GM19455 (cell line): ENCODE measurements around the gene DLG2.
A peak's percentile ranks its signal among the peaks of the same experiment; 100 is the strongest.

ENCODE experiments used
- ATAC-seq: cut with Tn5 transposase; IDR thresholded peaks from one replicate; pipeline ENCODE4 v1.9.1; 2021; ENCODE audit not compliant: unreplicated experiment

The DLG2 gene

GRCh38 chr11:84532364-84532763 lies 1094.8 kb downstream of the DLG2 start:
- no peak for ATAC-seq

GRCh38 chr11:84526250-84526649 lies 1100.9 kb downstream of the DLG2 start:
- ATAC-seq, result no peak

- ATAC-seq, result no peak
Measured at GRCh38 chr11:84524422-84525051, 1102.6 kb downstream of the DLG2 start.

GRCh38 chr11:84522331-84522730 lies 1104.8 kb downstream of the DLG2 start:
- ATAC-seq, result no peak

- ATAC-seq, result no peak
Measured at GRCh38 chr11:84518631-84519183, 1108.4 kb downstream of the DLG2 start.

- ATAC-seq, result no peak
Measured at GRCh38 chr11:84514436-84514835, 1112.7 kb downstream of the DLG2 start.

- ATAC-seq, result no peak
Measured at GRCh38 chr11:84503503-84503902, 1123.6 kb downstream of the DLG2 start.

- ATAC-seq, result no peak
Measured at GRCh38 chr11:84501750-84502149, 1125.4 kb downstream of the DLG2 start.

GRCh38 chr11:84497981-84498411 lies 1129.1 kb downstream of the DLG2 start:
- ATAC-seq, result no peak

- no peak for ATAC-seq
Measured at GRCh38 chr11:84497181-84497580, 1130.0 kb downstream of the DLG2 start.

GRCh38 chr11:84496122-84496521 lies 1131.0 kb downstream of the DLG2 start:
- ATAC-seq, result no peak

GRCh38 chr11:84480131-84480530 lies 1147.0 kb downstream of the DLG2 start:
- no peak for ATAC-seq

GRCh38 chr11:84476581-84476980 lies 1150.6 kb downstream of the DLG2 start:
- no peak for ATAC-seq

GRCh38 chr11:84471501-84471900 lies 1155.6 kb downstream of the DLG2 start:
- ATAC-seq, result no peak

GRCh38 chr11:84468235-84468634 lies 1158.9 kb downstream of the DLG2 start:
- no peak for ATAC-seq

- no peak for ATAC-seq
Measured at GRCh38 chr11:84465040-84465439, 1162.1 kb downstream of the DLG2 start.

- no peak for ATAC-seq
Measured at GRCh38 chr11:84455691-84456090, 1171.5 kb downstream of the DLG2 start.

- ATAC-seq, result no peak
Measured at GRCh38 chr11:84452211-84452610, 1174.9 kb downstream of the DLG2 start.

GRCh38 chr11:84438565-84438964 lies 1188.6 kb downstream of the DLG2 start:
- ATAC-seq, result no peak

- ATAC-seq, result peak; percentile 81
Measured at GRCh38 chr11:84437071-84437980, 1189.8 kb downstream of the DLG2 start.

GRCh38 chr11:84430661-84431060 lies 1196.5 kb downstream of the DLG2 start:
- ATAC-seq, result no peak

- ATAC-seq, result no peak
Measured at GRCh38 chr11:84425673-84426072, 1201.5 kb downstream of the DLG2 start.
